ENCODE results near the gene SNX33. TPM values are rescaled to one million over a fixed set of nuclear protein-coding genes. Genes with fewer than 3 reads are reported as not detected.

SNX33 gene
- total RNA-seq, 1 donor from 2014 or later: 28.9 TPM

- Histone ChIP-seq H3K27me3 (ENCODE audit: low read depth) (no peaks in the 10 kb centered on the region), H3K9me3 (no peaks in the 10 kb centered on the region), H3K4me3 (no peak overlapping the region), H3K4me1 (peaks cover 31% of the 10 kb centered on the region), H3K36me3 (no peaks in the 10 kb centered on the region), H3K27ac (peak overlapping the region; percentile 18)
- TF ChIP-seq, protein P1, sequence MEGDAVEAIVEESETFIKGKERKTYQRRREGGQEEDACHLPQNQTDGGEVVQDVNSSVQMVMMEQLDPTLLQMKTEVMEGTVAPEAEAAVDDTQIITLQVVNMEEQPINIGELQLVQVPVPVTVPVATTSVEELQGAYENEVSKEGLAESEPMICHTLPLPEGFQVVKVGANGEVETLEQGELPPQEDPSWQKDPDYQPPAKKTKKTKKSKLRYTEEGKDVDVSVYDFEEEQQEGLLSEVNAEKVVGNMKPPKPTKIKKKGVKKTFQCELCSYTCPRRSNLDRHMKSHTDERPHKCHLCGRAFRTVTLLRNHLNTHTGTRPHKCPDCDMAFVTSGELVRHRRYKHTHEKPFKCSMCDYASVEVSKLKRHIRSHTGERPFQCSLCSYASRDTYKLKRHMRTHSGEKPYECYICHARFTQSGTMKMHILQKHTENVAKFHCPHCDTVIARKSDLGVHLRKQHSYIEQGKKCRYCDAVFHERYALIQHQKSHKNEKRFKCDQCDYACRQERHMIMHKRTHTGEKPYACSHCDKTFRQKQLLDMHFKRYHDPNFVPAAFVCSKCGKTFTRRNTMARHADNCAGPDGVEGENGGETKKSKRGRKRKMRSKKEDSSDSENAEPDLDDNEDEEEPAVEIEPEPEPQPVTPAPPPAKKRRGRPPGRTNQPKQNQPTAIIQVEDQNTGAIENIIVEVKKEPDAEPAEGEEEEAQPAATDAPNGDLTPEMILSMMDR (IDR thresholded peaks at IDR 0.05): no peak
- intact Hi-C loops (cut with DNase I): no loop called here
- ATAC-seq (no peak), DNase-seq (no peak)
These were observed 46.0 kb downstream of the SNX33 start for GRCh38 chr15:75693501-75694240.

GRCh38 chr15:75694241-75695182 is 46.8 kb downstream of the SNX33 start:
- H3K27ac ChIP-seq: peak overlapping the region; percentile 18
- ATAC-seq: peak; percentile 59 to 72
- no peaks in the 10 kb centered on the region for H3K27me3 ChIP-seq (ENCODE audit: low read depth)
- peaks cover 38% of the 10 kb centered on the region for H3K4me1 ChIP-seq
- H3K36me3 ChIP-seq: no peaks in the 10 kb centered on the region
- intact Hi-C loops (cut with DNase I): no loop called here
- TF ChIP-seq, protein P1 (IDR thresholded peaks at IDR 0.05): peak; percentile 33
- H3K9me3 ChIP-seq: no peaks in the 10 kb centered on the region
- DNase-seq: no peak
- no peak overlapping the region for H3K4me3 ChIP-seq

DNA sequence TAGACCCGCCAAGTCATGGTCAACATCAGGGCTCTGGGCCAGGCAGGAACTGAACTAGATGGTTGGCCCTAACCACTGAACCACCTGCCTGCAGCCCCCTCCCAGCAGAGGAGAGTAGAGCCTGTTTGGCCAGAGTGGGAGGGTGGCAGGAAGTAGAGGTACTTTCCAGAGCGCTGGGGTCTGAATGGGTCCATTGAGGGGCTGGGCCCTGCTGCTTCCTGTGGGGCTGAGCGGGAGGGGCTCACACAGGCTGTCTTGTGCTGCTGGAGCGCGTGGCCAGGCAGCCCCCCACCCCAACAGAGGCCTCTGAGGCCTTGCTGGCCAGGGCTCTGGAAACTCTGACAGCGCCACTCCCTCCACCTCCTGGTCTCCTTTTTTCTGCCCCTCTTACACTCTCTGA is 47.5 kb downstream of the SNX33 start:
- no peak for DNase-seq
- intact Hi-C loops (cut with DNase I): no loop called here
- Histone ChIP-seq H3K4me1 (peaks cover 43% of the 10 kb centered on the region), H3K9me3 (no peaks in the 10 kb centered on the region), H3K36me3 (no peaks in the 10 kb centered on the region), H3K27ac (no peak overlapping the region), H3K27me3 (ENCODE audit: low read depth) (no peaks in the 10 kb centered on the region), H3K4me3 (no peak overlapping the region)
- ATAC-seq: no peak
- TF ChIP-seq, protein P1 (IDR thresholded peaks at IDR 0.05): no peak

DNA sequence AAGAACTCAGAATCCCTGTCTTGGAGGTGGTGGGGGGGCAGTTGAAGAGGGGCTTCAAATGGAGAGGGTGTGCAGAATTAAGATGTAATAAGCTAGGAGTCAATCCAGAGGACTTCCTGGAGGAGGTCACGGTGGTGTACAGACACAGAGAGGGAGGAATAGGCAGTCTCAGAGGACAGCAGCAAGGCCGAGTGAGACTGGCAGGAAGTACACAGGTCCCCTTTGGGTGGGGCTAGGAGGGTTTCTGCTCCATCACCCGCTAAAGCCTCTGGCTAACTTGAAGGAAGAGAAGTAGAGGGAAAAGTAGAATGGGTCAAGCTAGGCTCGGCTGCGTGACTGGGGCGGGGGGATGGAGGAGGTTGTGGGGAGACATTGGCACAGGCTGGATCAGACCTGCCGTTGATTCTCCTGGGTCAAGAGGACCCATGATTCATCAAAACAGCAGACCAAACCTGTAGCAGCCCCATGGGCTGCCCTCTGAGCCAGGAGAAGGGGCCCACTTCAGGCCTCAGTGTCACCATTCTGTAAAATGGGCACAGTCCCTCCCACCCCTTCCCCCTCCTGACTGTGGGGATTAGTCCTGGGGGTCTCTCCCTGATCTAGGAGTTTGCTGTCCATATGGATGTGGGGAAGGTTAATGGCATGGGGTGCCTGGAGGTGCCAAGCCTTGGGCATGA is 48.1 kb downstream of the SNX33 start:
- TF ChIP-seq, protein P1 (IDR thresholded peaks at IDR 0.05): no peak
- ATAC-seq: no peak
- intact Hi-C loops (cut with DNase I): no loop called here
- Histone ChIP-seq H3K9me3 (no peaks in the 10 kb centered on the region), H3K4me1 (peaks cover 48% of the 10 kb centered on the region), H3K4me3 (no peak overlapping the region), H3K36me3 (no peaks in the 10 kb centered on the region), H3K27ac (no peak overlapping the region), H3K27me3 (ENCODE audit: low read depth) (no peaks in the 10 kb centered on the region)
- DNase-seq: no peak

DNA sequence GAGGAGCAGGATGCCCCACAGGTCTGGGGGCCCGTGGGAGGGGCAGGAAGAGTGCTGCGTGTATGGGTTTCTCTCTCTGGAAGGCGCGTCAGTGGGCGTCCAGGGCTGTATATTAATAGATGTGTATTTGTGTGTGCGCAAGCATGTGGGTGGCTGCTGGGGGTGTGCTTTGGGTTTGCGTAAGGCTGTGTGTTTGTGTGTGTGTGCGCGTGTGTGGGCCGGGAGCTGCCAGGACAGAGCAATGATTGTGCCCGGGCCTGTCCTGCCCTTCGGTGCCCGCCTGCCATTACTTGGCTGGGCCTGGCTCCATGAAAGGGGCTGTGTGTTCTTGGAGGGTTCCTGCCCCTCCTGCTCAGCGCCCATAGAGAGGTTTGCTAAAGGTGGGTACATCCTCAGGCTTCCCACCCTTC is 48.6 kb downstream of the SNX33 start:
- DNase-seq (no peak), ATAC-seq (no peak)
- Histone ChIP-seq H3K4me1 (peaks cover 50% of the 10 kb centered on the region), H3K9me3 (no peaks in the 10 kb centered on the region), H3K4me3 (no peak overlapping the region), H3K27ac (peak overlapping the region; percentile 46), H3K27me3 (ENCODE audit: low read depth) (no peaks in the 10 kb centered on the region), H3K36me3 (no peaks in the 10 kb centered on the region)
- TF ChIP-seq, protein P1 (IDR thresholded peaks at IDR 0.05): no peak
- intact Hi-C loops (cut with DNase I): no loop called here
